Stimulated activated CD8-positive, alpha-beta memory T cell treated with anti-CD3 and anti-CD28 coated beads, Interleukin-4, amount 100 ng/mL, for 48 hours (primary cell): ENCODE measurements around the gene LASP1.

ENCODE experiments used
- DNase-seq: peaks from one replicate; pipeline ENCODE4 v3.0.0-alpha.2; 2020

LASP1 gene

GRCh38 chr17:38889745-38890409 is 20.0 kb downstream of the LASP1 start:
- no peak for DNase-seq

DNA sequence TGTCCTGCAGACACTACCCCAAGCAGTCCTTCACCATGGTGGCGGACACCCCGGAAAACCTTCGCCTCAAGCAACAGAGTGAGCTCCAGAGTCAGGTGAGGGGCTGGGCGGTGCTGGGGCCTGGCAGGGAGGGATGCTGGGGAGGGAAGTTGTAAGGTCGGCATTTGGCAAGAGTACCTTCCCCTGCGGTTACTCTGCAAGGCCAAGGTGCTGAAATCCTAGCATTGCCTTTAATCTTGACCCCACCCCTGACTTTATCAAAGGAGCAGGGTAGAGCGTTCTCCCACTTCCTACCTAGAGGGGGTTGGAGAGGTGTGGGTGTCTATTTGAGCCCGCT is 20.5 kb downstream of the LASP1 start:
- no peak for DNase-seq

- DNase-seq, result no peak
Measured at GRCh38 chr17:38891441-38891840, 21.6 kb downstream of the LASP1 start.

GRCh38 chr17:38892083-38892482 is 22.2 kb downstream of the LASP1 start:
- DNase-seq, result no peak

DNA sequence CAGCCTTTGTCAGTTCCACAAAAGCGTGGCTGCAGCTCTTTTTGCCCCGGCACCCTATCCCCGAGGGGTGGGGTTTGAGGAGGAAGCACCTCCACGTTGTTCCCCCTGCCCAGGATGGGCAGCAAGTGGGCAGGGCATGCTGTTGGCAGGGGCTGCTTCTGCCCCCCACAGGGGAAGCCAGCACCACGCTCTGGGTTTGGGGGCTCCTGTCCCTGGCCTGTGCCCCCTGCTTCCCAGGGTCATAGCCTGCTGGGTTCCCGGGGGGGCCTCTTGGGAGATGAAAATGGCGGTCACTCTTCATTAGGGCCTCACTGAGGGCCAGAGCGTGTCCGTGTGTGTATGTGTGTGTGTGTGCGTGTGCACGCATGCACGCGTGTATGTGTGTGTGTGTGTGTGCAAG is 22.8 kb downstream of the LASP1 start:
- DNase-seq, result no peak

- no peak for DNase-seq
Measured at GRCh38 chr17:38893113-38893512, 23.3 kb downstream of the LASP1 start.

DNA sequence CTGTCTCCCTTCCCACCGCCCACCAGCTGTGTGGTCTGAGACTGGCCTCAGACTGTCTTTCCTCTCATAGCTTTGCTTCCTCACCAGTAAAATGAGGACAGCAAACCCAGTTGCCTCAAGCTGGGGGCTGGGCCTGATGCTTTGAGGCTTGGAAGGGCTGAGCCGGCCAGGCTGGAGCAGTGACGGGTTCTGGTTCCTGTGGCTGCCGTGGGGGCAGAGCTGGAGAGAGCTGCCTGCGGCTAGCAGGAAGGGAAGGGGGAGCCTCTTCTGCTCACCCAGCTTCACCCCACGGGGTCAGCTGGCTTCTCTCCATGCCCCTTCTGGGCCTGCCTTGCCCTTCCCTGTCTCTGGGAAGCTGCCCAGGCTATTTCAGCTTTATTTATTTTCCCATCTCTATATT is 23.7 kb downstream of the LASP1 start:
- DNase-seq, result peak; percentile 67

DNA sequence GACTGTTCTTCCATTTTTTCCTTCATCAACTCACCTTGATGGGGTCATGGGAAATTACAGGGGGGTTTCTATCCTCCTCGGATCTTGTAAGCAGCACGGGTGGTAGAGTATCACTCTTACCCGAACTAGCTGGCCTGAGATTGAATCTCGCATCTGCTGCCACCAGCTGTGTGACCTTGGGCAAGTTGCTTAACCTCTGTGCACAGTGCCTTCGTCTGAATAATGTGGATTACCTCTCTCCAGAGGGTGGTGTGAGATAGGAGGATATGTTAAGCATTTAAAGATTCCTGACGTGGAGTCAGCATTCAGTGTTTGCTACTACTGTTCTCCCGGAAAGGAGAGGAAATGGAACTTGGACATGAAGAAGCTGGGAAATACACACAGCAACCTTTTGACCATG is 24.4 kb downstream of the LASP1 start:
- no peak for DNase-seq

- DNase-seq, result no peak
Measured at GRCh38 chr17:38896346-38896954, 26.6 kb downstream of the LASP1 start.

DNA sequence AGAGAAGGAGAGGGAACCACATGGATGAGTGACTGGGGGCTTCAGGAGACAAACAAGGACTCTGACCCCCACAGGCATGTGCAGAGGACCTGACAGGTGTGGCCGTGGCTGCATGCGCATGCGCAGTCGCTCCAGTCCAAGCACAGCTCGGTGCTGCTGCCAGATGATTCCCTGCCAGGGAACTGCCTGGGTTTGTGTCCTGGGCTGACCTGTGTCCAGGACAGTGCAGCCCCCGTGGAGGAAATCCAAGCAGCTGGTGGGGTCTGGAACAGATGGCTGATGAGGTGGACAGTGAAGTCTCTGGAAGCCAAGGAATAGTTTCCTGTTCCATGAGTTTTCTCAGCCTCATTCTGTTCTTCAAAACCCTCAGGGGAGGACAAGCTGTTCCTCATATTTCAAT is 27.3 kb downstream of the LASP1 start:
- DNase-seq, result no peak

GRCh38 chr17:38897671-38898290 is 27.9 kb downstream of the LASP1 start:
- no peak for DNase-seq

- peak; percentile 57 for DNase-seq
Measured at GRCh38 chr17:38898291-38898679, 28.4 kb downstream of the LASP1 start.

GRCh38 chr17:38898812-38899348 is 29.0 kb downstream of the LASP1 start:
- peak; percentile 90 for DNase-seq

DNA sequence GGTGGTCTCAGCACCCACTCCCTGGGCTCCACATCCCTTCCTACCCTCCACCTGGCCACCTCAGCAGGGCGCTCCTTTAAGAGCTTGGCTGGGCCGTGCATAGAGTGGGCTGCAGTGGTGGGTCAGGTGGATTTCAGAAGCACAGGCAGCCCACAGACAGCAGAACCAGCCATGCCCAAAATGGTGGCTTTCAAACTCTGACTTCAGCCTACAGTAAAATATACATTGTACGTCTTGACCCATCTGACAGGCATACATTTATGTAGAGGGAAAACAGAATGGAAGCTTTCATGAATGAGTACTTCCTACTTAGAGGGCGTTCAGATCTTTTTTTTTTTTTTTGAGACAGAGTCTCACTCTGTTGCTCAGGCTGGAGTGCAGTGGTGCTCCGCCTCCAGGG is 29.6 kb downstream of the LASP1 start:
- no peak for DNase-seq

DNA sequence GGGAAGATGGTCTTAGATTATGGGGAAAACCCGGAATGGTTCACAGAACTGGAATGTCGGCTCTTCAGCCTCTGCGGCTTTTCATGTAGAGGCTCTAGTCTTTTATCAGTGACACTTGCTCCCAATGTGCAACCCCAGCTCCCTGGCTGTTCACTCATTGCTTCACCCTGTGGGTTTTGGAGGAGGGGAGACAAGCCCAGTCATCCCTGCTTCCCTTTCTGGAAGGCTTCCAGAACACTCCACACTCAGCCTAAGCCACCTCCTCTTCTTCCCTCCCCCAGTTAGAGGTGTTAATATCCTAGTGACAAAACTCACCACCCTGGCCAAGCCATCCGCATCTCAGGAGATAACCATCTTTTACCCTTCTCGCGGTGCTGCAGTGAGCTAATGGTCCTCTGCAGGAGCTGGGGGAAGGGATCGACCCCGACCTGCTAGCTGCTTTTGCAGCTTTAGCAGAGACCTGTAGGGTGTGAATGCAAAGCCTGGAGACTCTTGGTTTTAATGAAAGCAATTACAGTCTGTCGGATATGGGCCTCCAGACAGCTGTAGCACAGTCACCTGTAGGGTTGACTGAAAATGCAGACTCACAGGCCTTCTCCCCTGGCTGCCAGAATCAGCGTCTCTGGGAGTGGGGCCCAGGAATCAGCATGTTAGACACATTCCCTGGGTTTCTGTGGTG is 31.3 kb downstream of the LASP1 start:
- peak; percentile 60 for DNase-seq

GRCh38 chr17:38903404-38903803 is 33.5 kb downstream of the LASP1 start:
- DNase-seq, result no peak

- DNase-seq, result no peak
Measured at GRCh38 chr17:38904892-38905291, 35.0 kb downstream of the LASP1 start.

- no peak for DNase-seq
Measured at GRCh38 chr17:38905375-38905774, 35.5 kb downstream of the LASP1 start.

- DNase-seq, result no peak
Measured at GRCh38 chr17:38906460-38907228, 36.8 kb downstream of the LASP1 start.

GRCh38 chr17:38907930-38908675 is 38.2 kb downstream of the LASP1 start:
- no peak for DNase-seq

DNA sequence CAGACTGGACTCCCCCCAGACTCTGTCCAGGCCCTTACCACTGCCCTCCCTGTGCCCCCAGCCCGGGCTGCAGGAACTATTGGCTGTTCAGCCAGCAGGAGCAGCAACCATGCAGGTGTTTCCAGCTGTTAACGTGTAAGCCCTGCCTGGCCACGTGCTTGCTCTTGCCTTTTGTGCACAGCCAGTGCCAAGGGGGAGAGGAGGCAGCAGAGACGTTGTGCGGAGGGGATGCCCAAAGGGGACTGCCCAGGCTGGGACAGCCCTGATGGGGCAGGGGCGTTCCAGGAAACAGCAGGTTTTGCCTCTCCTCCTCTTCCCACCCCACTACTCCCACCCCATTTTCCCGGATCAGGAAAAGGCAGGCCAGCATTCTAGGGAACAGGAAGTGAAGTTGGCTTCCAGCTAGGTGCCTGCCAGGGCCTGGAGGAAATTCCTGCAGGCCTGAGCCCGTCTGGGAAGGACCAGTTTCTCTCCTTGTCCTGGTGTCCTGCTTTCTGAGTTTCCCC is 38.9 kb downstream of the LASP1 start:
- no peak for DNase-seq

- no peak for DNase-seq
Measured at GRCh38 chr17:38910325-38910724, 40.5 kb downstream of the LASP1 start.
